ENCODE data around the gene PBRM1. TPM values are rescaled to one million over a fixed set of nuclear protein-coding genes. Genes with fewer than 3 reads are reported as not detected.

PBRM1 gene
- total RNA-seq, 2 experiments from 2014 or later, result 75.7 to 91.1 TPM

DNA sequence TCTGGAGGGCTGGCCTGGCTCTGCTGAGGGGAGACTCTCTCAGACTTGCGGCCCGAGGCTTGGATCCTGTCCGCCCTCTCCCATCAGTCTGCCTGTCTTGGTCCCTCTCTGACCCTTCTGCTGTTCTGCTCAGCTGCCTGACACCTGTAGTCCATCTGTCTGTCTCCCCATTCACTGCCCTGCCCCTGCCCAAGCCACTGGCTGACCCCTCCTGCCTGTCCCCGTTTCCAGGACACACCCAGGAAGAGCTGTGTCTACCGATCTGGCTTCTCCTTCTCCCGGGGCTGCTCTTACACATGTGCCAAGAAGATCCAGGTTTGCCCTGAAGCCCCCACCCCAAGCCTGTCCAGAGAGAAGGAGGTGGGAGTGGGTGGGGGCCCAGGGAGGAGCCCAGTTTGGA is 170.5 kb downstream of the PBRM1 start:
- CTCF ChIA-PET (ENCODE audit: unreplicated experiment), result no interaction called here
- Histone ChIP-seq H2AFZ (ENCODE audit: low read length) (no peak overlapping the region), H4K20me1 (ENCODE audit: insufficient read depth, low read length) (no peaks in the 10 kb centered on the region), H3K4me2 (ENCODE audit: low read length) (no peak overlapping the region), H3K9me2 (ENCODE audit: insufficient read depth, low read length) (no peaks in the 10 kb centered on the region), H3K27ac (ENCODE audit: low read depth, low read length, poor library complexity, severe bottlenecking) (no peak overlapping the region), H3K79me2 (ENCODE audit: insufficient read depth, low read depth, low read length) (no peaks in the 10 kb centered on the region), H3K4me1 (ENCODE audit: insufficient read depth, low read length, poor library complexity, severe bottlenecking) (no peaks in the 10 kb centered on the region), H3K4me3 (ENCODE audit: low read depth, low read length, poor library complexity, severe bottlenecking) (no peak overlapping the region), H3K36me3 (ENCODE audit: insufficient read depth, low read length) (no peaks in the 10 kb centered on the region), H3K9me3 (ENCODE audit: low read length) (no peaks in the 10 kb centered on the region)
- no TSS peak for BruUV-seq (replicated peaks)
- DNase-seq (ENCODE audit: low spot score), result no peak
- intact Hi-C loops (cut with micrococcal nuclease; ENCODE audit: unreplicated experiment), result loop anchor here (1.0 kb wide), 1 partner anchor 44 kb away; no protein-coding TSS in a partner anchor
- POLR2A ChIA-PET, result no interaction called here
- TF ChIP-seq EZH2phosphoT487 (IDR thresholded peaks at IDR 0.05; ENCODE audit: borderline replicate concordance, low read depth, low read length), result no peak
- TF ChIP-seq, protein P1, sequence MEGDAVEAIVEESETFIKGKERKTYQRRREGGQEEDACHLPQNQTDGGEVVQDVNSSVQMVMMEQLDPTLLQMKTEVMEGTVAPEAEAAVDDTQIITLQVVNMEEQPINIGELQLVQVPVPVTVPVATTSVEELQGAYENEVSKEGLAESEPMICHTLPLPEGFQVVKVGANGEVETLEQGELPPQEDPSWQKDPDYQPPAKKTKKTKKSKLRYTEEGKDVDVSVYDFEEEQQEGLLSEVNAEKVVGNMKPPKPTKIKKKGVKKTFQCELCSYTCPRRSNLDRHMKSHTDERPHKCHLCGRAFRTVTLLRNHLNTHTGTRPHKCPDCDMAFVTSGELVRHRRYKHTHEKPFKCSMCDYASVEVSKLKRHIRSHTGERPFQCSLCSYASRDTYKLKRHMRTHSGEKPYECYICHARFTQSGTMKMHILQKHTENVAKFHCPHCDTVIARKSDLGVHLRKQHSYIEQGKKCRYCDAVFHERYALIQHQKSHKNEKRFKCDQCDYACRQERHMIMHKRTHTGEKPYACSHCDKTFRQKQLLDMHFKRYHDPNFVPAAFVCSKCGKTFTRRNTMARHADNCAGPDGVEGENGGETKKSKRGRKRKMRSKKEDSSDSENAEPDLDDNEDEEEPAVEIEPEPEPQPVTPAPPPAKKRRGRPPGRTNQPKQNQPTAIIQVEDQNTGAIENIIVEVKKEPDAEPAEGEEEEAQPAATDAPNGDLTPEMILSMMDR (conservative IDR thresholded peaks at IDR 0.05; ENCODE audit: low read length), result no peak

DNA sequence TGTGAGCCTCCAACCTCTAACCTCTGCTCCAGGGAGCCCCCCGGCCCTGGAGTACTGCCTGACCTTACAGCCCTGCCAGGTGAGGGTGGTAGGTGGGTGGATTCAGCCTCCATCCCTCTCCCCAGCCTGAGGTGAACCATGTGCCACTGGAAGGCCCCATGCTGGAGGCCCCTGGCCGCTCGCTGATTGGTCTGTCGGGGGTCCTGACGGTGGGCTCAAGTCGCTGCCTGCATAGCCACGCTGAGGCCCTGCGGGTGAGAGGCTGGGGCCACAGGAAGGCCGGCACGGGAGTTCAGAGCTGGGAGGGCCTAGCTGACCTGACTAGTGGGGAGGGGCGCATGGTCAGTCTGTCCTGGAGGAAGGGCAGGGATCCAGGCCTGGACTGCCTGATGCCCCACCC is 171.1 kb downstream of the PBRM1 start:
- no peak for TF ChIP-seq EZH2phosphoT487 (IDR thresholded peaks at IDR 0.05; ENCODE audit: borderline replicate concordance, low read depth, low read length)
- TF ChIP-seq, protein P1 (conservative IDR thresholded peaks at IDR 0.05; ENCODE audit: low read length), result no peak
- no peaks in the 10 kb centered on the region for H3K79me2 ChIP-seq (ENCODE audit: insufficient read depth, low read depth, low read length)
- BruUV-seq (replicated peaks), result no TSS peak
- no peak for DNase-seq (ENCODE audit: low spot score)
- H3K4me3 ChIP-seq (ENCODE audit: low read depth, low read length, poor library complexity, severe bottlenecking), result no peak overlapping the region
- no peaks in the 10 kb centered on the region for H4K20me1 ChIP-seq (ENCODE audit: insufficient read depth, low read length)
- POLR2A ChIA-PET, result no interaction called here
- no peaks in the 10 kb centered on the region for H3K36me3 ChIP-seq (ENCODE audit: insufficient read depth, low read length)
- H3K9me2 ChIP-seq (ENCODE audit: insufficient read depth, low read length), result no peaks in the 10 kb centered on the region
- no peak overlapping the region for H3K27ac ChIP-seq (ENCODE audit: low read depth, low read length, poor library complexity, severe bottlenecking)
- intact Hi-C loops (cut with micrococcal nuclease; ENCODE audit: unreplicated experiment), result no loop called here
- no peaks in the 10 kb centered on the region for H3K9me3 ChIP-seq (ENCODE audit: low read length)
- CTCF ChIA-PET (ENCODE audit: unreplicated experiment), result no interaction called here
- H3K4me2 ChIP-seq (ENCODE audit: low read length), result no peak overlapping the region
- no peaks in the 10 kb centered on the region for H3K4me1 ChIP-seq (ENCODE audit: insufficient read depth, low read length, poor library complexity, severe bottlenecking)
- H2AFZ ChIP-seq (ENCODE audit: low read length), result no peak overlapping the region

DNA sequence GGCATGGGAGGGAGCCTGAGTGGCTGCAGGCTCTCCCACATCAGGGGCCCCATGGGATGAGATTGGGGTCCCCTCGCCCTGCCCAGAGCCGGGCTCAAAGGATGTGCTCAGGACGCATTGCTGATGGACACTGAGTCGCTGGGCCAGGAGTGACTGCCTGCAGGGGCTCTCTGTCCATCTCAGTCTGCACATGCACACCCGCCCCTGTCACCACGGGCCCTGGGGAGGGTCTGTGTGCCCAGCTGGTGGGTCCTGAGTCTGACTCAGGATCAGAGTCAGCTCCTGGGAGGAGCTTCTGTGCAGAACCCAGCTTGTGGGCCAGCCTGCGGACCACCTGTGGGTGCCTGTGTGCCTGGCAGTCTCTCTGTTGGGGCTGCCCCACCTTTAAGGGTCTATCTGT is 172.4 kb downstream of the PBRM1 start:
- TF ChIP-seq, protein P1 (conservative IDR thresholded peaks at IDR 0.05; ENCODE audit: low read length), result no peak
- TF ChIP-seq EZH2phosphoT487 (IDR thresholded peaks at IDR 0.05; ENCODE audit: borderline replicate concordance, low read depth, low read length), result no peak
- intact Hi-C loops (cut with micrococcal nuclease; ENCODE audit: unreplicated experiment), result no loop called here
- Histone ChIP-seq H3K4me2 (ENCODE audit: low read length) (no peak overlapping the region), H2AFZ (ENCODE audit: low read length) (no peak overlapping the region), H3K36me3 (ENCODE audit: insufficient read depth, low read length) (no peaks in the 10 kb centered on the region), H3K9me3 (ENCODE audit: low read length) (no peaks in the 10 kb centered on the region), H3K9me2 (ENCODE audit: insufficient read depth, low read length) (no peaks in the 10 kb centered on the region), H3K4me1 (ENCODE audit: insufficient read depth, low read length, poor library complexity, severe bottlenecking) (no peaks in the 10 kb centered on the region), H3K79me2 (ENCODE audit: insufficient read depth, low read depth, low read length) (no peaks in the 10 kb centered on the region), H4K20me1 (ENCODE audit: insufficient read depth, low read length) (no peaks in the 10 kb centered on the region), H3K4me3 (ENCODE audit: low read depth, low read length, poor library complexity, severe bottlenecking) (no peak overlapping the region), H3K27ac (ENCODE audit: low read depth, low read length, poor library complexity, severe bottlenecking) (no peak overlapping the region)
- ChIA-PET POLR2A (interaction anchor here (0.6 kb wide), 1 partner anchor 240 kb away, joined by 3 read pairs; no protein-coding TSS in a partner anchor), CTCF (ENCODE audit: unreplicated experiment) (no interaction called here)
- no peak for DNase-seq (ENCODE audit: low spot score)
- BruUV-seq (replicated peaks), result no TSS peak
